NCI-H2081 (cell line): ENCODE results near the gene PCYOX1L.
A peak's percentile ranks its signal among the peaks of the same experiment; 100 is the strongest.

Experiments
- DNase-seq, 2 experiments: peaks; one replicate each; lab custom pipeline; 2025; lab: John Stamatoyannopoulos, UW

PCYOX1L gene

GRCh38 chr5:149338364-149338763, 19.5 kb upstream of the PCYOX1L start:
- DNase-seq, result no peak

- no peak for DNase-seq
These were observed 16.9 kb upstream of the PCYOX1L start for GRCh38 chr5:149340920-149341319.

GRCh38 chr5:149341876-149342275, 16.0 kb upstream of the PCYOX1L start:
- no peak for DNase-seq

- DNase-seq, result no peak
These were observed 13.7 kb upstream of the PCYOX1L start for GRCh38 chr5:149344151-149344550.

GRCh38 chr5:149345147-149345891, 12.5 kb upstream of the PCYOX1L start, which contains the start of gene GRPEL2:
Gene GRPEL2, plus strand, starts transcription at chr5:149345499. Its CDS starts 41 bp downstream, at chr5:149345540.
- DNase-seq, result peak; percentile 95

GRCh38 chr5:149345892-149346222, 12.0 kb upstream of the PCYOX1L start:
- DNase-seq, result no peak

- no peak for DNase-seq
These were observed 9.3 kb upstream of the PCYOX1L start for GRCh38 chr5:149348518-149348917.

- DNase-seq, result no peak
These were observed 8.5 kb upstream of the PCYOX1L start for GRCh38 chr5:149349382-149349781.

DNA sequence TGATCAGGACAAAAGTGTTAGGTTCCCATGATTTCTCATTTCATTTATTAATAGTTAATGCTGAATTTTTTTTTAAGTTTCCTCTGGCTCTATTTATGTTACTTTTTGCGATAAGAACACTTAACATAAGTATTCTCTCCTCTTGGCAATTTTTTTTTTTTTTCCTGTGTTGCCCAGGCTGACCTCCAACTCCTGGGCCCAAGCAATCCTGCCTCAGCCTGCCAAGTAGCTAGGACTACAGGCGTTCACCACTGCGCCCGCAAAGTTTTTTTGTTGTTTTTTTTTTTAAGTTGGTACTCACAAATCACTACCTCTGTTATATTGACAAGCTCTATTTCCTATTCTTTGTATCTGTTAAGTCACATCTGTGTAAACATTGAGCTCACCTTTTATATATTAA, 5.7 kb upstream of the PCYOX1L start:
- no peak for DNase-seq

- no peak for DNase-seq
These were observed 3.9 kb upstream of the PCYOX1L start for GRCh38 chr5:149353911-149354310.

DNA sequence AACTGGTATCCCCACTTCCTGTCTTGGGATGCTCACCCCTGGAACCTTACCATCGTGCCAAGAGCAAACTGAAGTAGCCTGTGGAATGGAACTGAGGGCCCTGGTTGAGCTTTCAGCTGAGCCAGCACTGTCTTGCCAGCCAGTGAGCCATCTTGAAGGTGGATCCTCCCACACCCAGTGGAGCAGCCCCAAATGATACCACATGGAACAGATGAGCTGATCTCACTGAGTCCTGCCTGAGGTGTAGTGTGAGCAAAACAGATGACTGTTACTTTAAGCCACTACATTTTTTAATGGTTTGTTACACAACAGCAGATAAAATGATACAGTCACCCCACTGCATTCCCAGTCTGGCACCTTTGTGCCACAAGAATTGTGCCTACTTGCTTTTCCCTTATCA, 2.2 kb upstream of the PCYOX1L start:
- DNase-seq, result no peak

- DNase-seq, result no peak
These were observed 1.5 kb upstream of the PCYOX1L start for GRCh38 chr5:149356391-149356790.

- DNase-seq, result peak in 1 of 2 experiments; percentile 49
These were observed 427 bp downstream of the PCYOX1L start for GRCh38 chr5:149358294-149358651.

DNA sequence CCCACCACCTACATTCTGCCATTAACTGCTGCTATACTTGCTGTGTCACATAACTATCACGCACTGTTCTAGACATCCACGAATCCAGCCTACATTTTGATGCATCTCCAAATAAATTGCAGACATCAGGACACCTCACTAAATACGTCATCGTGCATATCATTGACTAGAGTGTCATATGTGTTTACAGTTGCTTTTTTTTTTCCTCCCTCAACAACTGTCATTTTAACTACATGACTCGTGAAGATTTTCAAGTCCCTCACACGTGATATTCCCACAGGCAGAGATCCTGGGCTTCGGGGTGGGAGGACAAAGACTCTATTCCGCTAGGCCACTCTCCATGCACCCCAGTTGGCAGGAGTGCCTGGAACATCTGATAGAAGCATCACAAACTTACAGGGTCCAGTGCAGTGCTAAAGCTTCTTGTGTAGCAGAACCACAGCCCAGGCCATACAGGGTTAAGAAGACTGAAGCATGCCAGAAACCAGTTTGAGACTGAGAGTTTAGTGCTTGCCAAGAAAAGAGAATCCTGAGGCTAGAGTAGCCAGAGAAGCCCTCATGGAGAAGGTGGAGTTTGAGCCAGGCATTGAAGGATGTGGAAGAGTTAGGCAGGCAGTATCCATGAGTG, 1.1 kb downstream of the PCYOX1L start:
- no peak for DNase-seq

GRCh38 chr5:149360272-149360671, 2.4 kb downstream of the PCYOX1L start:
- DNase-seq, result no peak

- no peak for DNase-seq
These were observed 4.7 kb downstream of the PCYOX1L start for GRCh38 chr5:149362541-149362940.

DNA sequence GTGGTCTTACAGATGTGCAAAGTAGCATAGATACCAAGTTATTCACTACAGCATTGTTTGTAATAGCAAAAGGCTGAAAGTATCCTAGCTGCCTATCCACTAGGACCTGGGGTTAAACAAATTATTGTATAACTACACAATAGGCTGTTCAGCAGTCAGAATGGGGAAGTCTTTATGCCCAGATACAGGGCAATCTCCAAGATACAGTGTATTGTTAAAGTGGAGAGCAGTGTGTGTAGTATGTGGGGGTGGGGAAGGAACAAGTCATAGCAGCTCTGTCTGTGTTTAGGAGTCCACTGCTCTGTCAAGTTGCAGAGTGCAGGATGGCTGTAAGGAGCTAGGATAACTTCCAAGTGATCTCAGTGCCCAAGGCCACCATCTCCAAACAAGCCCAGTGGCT, 5.5 kb downstream of the PCYOX1L start:
- no peak for DNase-seq

DNA sequence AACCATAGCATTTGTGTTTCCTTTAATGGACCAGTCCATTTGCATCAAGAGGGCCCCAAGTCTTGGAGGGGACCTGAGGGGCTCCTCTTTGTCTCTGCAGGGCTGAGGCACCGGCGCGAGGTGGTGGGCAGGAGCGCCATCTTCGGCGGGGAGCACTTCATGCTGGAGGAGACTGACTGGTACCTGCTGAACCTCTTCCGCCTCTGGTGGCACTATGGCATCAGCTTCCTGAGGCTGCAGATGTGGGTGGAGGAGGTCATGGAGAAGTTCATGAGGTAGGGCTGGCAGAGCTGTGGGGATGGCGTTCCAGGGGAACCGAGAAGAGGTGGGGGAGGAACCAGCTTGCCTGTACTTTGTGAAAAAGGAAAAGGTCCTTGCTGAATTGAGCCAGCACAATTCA, 6.1 kb downstream of the PCYOX1L start:
- no peak for DNase-seq

DNA sequence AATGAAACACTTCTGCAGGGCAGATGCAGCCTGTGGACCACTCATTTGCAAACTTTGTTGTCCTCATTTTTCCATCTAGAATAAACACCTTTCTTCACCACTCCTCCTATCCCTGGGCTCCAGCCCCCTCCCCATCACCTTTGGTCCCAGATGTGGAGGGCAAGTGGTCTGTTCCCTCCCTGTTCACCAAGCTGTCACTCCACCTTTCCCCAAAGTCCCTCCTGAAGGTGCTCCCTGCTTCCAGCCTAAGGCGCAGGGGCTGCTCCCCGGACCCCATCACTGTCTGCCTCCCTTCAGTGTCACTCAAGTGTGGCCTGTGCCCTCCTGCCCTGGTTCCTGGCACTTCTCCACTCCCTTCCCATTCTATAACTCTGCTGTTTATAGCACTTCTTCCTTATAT, 6.9 kb downstream of the PCYOX1L start:
- no peak for DNase-seq

DNA sequence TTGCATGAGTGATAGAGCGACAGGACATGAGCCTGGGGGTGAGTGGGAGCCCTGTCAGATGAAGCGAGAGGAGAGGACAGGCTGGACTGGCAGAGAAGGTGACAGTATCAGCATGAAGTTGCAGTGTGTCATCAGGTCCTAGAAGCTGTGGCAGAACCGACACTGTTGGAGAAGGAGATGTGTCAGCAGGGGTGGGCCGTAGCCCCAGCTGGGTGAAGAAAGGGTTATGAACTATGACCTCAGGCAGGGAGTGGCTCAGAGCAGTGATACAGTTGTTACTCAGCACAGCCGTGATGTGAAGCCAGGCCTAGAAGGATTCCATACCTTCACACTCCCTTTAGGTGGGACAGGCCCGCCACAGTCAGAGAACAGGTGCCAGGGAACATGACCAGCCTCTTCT, 7.6 kb downstream of the PCYOX1L start:
- no peak for DNase-seq

DNA sequence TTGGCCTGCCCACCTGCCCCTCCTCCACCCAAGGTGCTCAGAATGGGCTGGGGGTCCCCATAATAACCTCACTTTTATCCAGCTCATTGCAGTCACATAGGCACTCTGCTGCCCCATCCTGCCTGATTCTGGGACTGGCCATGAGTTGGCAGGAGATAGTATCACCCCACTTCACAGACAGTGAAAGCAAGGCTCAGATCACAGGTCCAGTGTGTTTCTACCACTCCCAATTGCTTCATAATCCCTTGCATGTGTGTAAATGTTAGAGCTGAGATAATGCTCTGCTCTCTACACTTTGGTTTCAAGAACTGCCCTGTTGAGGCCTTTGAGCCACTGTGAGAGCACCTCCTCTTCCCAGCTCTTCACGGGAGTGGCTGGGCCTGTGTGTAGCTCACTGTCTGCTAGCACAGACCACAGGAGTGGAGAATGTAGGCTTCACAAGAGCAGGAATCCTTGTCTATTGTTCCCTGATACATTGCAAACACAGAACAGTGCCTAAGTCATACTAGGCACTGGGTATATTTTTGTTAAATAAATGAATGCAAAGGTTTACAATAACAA, 8.4 kb downstream of the PCYOX1L start:
- no peak for DNase-seq

DNA sequence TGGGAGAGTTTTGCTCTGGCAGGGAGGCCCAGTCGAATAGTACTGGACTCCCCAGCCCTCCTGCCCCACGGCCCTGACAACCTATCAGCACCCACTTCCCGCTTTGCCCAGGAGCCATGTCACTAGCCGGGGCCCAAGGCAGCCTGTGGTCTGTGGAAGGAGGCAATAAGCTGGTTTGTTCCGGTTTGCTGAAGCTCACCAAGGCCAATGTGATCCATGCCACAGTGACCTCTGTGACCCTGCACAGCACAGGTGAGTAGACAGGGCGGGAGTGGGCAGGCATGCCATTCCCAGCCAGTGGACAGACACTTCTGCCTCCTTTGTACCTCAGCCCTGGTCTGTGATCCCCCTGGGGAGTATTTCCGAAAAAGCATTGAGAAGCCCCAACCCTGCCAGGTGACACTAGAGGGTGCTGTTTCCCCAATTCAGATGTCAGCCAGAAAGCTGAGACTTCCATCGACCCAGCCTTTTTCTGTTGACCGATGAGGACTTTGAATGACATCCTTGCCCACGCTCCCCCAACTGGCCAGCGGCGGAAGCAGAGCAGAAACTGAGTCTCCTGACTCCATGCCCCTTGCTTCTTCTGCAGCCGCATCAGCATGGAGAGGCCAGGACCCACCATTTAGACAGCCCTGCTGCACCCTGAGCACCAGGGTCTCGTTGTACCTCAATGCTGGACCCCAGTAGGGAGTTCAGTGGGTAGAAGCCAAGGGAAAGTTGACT, 9.6 kb downstream of the PCYOX1L start:
- DNase-seq, result peak; percentile 46 to 52
